ENCODE measurements around the gene ATP9B.

Gene ATP9B

GRCh38 chr18:79068937-79069716 is at the start of gene ATP9B:
ATP9B (plus strand) TSS chr18:79069394; CDS start chr18:79069411, 17 bp downstream.
- peak; percentile 98 for DNase-seq (ENCODE audit: low read depth)

- no peak for DNase-seq (ENCODE audit: low read depth)
Observed at GRCh38 chr18:79019881-79020280, 49.3 kb upstream of the ATP9B start.

- DNase-seq (ENCODE audit: low read depth), result no peak
Observed at GRCh38 chr18:79022603-79023002, 46.6 kb upstream of the ATP9B start.

DNA sequence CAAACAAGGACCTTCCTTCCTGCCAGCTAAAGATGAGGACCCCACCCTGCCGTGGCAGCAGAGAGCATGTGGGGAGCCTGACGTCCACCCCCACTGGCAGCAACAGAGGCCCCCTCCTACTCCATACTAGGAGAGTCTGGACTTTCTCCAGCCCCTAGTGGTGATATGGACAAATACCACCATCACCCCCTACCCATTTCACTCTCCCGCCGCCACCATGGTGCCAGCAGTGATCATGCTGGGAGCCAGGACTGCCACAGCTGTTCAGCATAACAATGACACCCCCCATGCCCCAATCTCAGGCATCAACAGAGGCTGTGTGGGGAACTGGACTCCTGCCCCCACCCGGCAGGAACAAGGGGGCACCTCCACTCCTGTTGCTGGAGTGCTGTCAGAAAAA is 42.7 kb upstream of the ATP9B start:
- no peak for DNase-seq (ENCODE audit: low read depth)

GRCh38 chr18:79030680-79031079 is 38.5 kb upstream of the ATP9B start:
- DNase-seq (ENCODE audit: low read depth), result no peak

DNA sequence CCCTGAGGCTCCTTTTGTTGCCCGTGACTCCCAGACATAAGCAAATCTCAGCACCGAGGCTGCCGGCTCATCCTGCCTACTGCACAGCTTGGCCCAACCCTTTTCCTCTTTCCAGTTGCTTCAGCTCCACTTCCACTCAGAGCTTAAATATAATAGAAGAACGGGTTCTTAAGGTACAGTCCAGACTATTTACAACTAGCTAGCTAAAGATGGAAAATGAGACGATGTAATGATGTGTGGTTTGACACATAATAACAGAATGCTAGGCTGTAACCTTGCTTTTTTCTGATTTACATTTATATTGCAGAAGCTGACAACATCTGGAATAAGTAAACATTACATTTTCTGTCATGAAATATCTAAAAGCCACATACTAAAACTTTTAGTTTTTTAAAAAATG is 26.9 kb upstream of the ATP9B start:
- no peak for DNase-seq (ENCODE audit: low read depth)

- no peak for DNase-seq (ENCODE audit: low read depth)
Observed at GRCh38 chr18:79043288-79043687, 25.9 kb upstream of the ATP9B start.

DNA sequence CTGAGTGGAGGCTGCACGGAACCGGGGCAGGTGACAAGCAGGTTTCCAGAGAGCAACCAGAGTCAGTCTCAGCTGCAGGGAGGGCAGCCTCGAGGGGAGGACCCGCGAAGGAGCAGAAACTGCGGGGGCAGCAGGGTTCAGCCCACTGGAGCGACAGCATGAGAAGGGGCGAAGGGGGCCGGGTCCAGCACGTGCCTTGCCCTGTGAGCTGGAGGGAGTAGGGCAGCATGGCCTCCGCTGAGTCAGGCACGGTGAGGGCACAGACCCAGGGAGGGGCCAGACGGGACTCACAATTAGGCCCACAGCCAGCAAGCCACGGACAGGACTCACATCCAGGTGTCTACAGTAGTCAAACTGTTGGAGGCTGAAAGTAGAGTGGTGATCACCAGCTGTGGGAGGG is 22.7 kb upstream of the ATP9B start:
- no peak for DNase-seq (ENCODE audit: low read depth)

DNA sequence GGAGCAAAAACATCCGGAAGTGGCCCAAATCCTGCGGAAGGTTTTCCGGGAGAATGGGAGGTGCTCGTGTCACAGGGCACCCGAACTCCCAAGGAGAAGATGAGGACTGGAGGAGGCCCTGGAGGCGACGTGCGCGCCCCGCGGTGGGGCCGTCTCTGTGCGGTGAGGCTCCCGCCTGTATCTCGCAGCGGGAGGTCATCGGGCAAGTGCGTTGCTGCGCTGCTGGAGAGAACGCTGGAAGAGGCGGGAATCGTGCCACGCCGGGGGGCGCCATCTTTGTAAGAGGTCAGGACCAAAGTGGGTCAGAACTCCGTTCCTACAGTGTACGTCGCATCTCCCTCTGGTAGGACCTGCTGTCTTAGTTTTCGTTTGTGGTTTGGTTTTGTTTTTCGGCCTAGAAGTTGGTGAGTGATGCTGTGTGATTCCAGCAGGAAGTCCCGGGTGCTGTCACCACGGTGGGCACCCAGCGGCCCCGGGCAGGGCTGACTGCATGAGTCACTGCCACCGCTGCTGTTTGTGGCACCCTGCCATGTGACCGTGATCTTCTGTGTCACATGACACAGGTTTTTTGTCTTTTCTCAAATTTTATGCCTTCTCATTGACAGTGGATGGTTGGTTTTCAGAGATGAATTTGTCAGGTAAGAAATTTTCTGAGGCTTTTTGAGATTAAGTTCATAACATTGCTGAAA is 21.5 kb upstream of the ATP9B start:
- DNase-seq (ENCODE audit: low read depth), result no peak

DNA sequence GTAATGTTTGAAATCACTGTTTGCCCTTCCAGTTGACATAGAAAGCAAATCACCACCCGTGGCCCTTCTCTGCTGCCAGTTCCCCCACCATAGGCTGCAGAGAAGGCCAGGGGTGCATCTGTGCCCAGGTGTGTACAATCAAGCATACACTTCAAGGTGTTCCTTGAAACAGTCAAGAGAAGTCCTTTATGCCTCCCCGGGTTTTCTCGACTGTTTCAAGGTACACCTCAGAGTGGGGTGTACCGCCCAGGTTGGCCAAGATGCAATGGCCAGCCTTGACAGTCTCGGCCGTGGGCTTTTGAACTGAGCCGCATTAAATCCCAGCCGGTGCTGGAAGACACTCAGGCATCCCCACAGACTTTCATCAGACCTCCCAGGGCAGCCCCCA is 21.0 kb upstream of the ATP9B start:
- DNase-seq (ENCODE audit: low read depth), result no peak

GRCh38 chr18:79049506-79049905 is 19.7 kb upstream of the ATP9B start:
- DNase-seq (ENCODE audit: low read depth), result no peak

DNA sequence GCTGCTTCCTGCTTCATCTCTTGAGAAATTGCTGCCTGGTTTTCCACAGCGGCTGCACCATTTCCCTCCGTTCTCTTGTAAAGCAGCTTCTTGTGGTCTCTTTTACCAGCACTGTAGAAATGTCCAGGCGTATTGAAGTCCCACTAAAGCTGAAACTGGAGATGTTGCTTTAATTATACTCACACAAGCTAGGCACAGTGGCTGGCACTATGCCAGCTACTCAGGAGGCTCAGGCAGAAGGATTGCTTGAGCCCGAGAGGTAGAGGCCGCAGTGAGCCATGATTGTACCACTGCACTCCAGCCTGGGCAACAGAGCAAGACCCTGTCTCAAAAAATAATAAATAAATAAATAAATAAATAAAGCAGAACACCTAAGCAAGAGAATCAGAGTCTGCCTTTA is 19.2 kb upstream of the ATP9B start:
- DNase-seq (ENCODE audit: low read depth), result no peak

GRCh38 chr18:79056827-79057367 is 12.3 kb upstream of the ATP9B start:
- DNase-seq (ENCODE audit: low read depth), result no peak

DNA sequence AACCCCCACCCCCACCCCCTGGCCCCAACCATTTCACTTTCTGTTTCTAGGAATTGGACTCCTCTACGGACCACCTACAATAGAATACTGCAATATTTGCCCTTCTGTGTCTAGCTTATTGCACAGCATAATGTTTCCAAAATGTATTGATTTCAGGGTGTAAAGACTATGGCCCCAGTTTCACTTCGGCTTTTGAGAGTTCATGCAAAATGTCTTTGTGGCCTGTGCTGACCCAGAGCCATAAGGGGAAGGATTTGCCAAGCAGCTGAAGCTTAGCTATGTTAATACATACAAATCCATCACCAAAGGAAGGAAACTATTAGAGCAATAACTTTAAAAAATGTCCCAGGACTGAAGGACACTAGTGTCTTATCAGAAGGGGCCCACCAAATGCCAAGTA is 11.2 kb upstream of the ATP9B start:
- DNase-seq (ENCODE audit: low read depth), result no peak

- no peak for DNase-seq (ENCODE audit: low read depth)
Observed at GRCh38 chr18:79062806-79063205, 6.4 kb upstream of the ATP9B start.

DNA sequence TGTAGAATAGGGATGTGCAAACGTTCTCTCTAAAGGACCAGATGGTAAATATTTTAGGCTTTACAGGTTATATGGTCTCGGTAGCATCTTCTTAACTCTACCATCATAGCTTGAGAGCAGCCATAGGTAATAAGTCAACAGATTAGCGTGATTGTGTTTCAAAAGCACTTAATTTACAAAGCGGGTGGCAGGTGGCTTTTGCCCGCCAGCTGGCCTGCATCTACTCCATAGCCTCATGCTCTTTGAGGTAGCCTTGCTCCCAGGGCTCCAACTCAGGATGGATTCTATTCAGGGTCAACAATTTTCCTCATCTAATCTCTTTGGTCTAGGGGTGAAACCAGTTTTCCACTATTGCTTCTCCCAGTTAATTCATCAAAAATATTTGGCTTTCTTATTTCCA is 5.0 kb upstream of the ATP9B start:
- DNase-seq (ENCODE audit: low read depth), result no peak

DNA sequence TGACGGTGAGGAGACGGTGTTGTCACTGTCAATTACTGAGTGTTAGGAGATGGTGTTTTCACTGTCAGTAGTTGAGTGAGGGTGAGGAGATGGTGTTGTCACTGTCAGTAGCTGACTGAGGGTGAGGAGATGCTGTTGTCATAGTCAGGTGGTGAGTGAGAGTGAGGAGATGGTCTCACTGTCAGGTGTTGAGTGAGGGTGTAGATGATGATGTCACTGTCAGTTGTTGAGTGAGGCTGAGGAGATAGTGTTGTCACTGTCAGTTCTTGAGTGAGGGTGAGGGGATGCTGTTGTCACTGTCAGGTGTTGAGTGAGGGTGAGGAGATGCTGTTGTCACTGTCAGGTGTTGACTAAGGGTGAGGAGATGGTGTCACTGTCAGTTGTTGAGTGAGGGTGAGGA is 3.4 kb upstream of the ATP9B start:
- DNase-seq (ENCODE audit: low read depth), result no peak

DNA sequence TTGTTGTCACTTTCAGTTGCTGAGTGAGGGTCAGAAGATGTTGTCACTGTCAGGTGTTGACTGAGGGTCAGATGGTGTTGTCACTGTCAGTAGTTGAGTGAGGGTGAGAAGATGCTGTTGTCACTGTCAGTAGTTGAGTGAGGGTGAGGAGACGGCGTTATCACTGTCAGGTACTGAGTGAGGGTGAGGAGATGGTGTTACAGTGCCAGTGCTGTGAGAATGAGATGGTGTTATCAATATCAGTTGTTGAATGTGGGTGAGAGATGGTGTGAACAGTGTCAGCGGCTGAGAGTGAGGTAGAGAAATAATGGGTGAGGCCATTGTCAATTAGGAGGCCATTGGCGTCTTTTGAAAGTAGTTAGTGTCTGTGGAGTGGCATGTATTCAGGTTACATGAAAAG is 1.6 kb upstream of the ATP9B start:
- no peak for DNase-seq (ENCODE audit: low read depth)

DNA sequence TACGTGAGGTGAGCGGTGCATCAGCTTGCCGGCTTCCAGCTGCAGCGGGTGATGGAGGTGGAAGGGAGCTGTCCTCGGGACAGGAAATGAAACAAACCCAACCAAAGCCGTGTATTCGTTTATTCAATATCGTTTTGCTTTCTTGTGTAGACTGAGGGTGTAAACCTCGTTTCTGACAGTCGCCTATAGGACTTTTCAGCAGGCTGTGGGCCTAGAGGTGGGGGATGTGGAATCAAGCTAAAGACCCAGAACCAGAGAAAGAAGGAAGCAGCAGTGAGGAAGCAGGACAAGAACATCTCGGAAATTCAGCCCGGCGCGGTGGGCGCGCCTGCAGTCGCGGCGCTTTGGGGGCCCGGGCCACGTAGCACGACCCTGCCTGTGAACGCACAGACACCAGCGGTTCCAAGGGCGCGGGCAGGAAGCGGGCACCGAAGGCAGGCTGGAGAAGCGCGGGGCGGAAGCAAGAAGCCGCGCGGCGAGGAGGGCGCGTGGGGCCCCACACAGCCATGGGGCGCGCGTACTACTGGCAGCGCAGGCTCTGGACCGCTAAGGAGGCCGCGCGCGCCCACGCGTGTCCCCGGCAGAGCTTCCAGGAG is 755 bp upstream of the ATP9B start:
- DNase-seq (ENCODE audit: low read depth), result no peak

DNA sequence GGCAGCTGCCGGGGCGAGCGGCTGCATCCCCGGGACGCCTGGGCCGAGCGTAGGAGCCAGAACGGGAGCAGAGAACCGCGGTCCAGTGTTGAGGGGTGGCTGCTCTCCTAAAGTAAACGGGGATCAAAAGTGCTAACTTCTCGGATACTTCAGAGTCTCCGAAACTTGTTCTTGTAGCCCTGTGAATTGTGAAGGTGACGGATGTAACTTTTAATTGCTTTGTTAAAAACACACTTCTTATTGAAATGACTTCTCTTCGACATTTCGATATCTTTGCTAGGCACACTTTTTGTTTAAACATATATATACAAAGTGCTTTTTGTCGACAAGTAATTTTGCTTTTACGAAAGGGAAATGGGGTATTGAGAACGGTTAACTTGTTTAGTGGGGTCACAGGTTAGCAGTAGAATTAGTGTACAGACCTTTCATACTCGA is 540 bp downstream of the ATP9B start:
- DNase-seq (ENCODE audit: low read depth), result no peak

DNA sequence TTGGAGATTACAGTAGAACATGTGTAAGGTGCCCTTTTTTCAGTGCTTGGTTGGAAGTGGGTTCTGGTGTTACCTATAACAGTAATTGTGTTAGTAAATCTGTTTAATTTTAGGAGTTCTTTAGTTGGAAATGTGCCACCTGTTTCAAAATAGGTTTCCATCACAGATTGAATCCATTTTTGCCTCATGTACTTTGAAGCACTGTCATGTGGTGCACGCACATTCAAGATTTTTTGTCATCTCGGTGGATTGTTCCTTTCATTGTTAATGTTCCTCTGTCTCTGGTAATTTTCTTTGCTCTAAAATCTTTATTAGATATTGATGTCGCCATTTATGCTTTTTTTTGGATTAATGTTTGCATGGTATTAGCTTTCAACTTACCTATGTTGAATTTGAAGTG is 1.3 kb downstream of the ATP9B start:
- no peak for DNase-seq (ENCODE audit: low read depth)

GRCh38 chr18:79071037-79071436 is 1.8 kb downstream of the ATP9B start:
- no peak for DNase-seq (ENCODE audit: low read depth)
